Body of pancreas (tissue), 4 donors: ENCODE data around the gene GNAO1. TPM values are rescaled to one million over a fixed set of nuclear protein-coding genes. Genes with fewer than 3 reads are reported as not detected.

Experiments used
- ATAC-seq: fragments of 150-250 bp; one replicate; pipeline ENCODE4 v1.9.1; 2016
- DNase-seq, 4 donors: peaks; one replicate each; pipeline ENCODE4 v3.0.0-alpha.2; 2019
- H3K27ac ChIP-seq, 4 donors: fragments of 200-600 bp; sonication (generic); 1 replicate in 3 of 4; 2 replicates in 1 of 4; pipeline versions ENCODE4 v1.5.1 to v1.6.1; 2016 to 2019; ENCODE audit warnings: mild to moderate bottlenecking in 1 of 4, mixed read lengths in 1 of 4, moderate library complexity in 1 of 4
- H3K27me3 ChIP-seq, 2 donors: fragments of 200-600 bp; sonication (generic); one replicate each; pipeline ENCODE4 v1.6.0; 2016; ENCODE audit warnings: mild to moderate bottlenecking in 1 of 2
- H3K36me3 ChIP-seq, 2 donors: fragments of 200-600 bp; sonication (generic); replicated peaks in 1 of 2; 2 replicates each; pipeline ENCODE4 v1.5.1; 2016; ENCODE audit warnings: low read depth in 2 of 2; ENCODE audit not compliant: insufficient read depth in 1 of 2
- H3K4me1 ChIP-seq: fragments of 200-600 bp; sonication (generic); one replicate; pipeline ENCODE4 v1.6.0; 2016
- H3K4me3 ChIP-seq, 2 donors: fragments of 200-600 bp; sonication (generic); 1 replicate in 1 of 2; 2 replicates in 1 of 2; pipeline ENCODE4 v1.5.1; 2016 to 2019
- H3K9me3 ChIP-seq, 3 donors: fragments of 200-600 bp; sonication (generic); 1 replicate in 2 of 3; 2 replicates in 1 of 3; pipeline ENCODE4 v1.5.1; 2016
- POLR2A ChIP-seq, 3 donors: fragments of 450-650 bp; IDR thresholded peaks; one replicate each; pipeline ENCODE4 v1.6.1; 2016; ENCODE audit warnings: antibody characterized with exemption in 3 of 3, mild to moderate bottlenecking in 2 of 3
- WGBS, 2 donors: methylation state at CpG; one replicate each; pipeline ENCODE4 v1.1.5; 2017; 5-methylcytosine and 5-hydroxymethylcytosine counted together
- intact Hi-C: fragments of 100-400 bp; cut with DNase I; formaldehyde crosslinking; loops from one replicate; pipeline ENCODE4 v1.15.1; 2023
- total RNA-seq, 2 donors: library from RNA; depleted of rRNA; stranded (reverse); fragments of >200 nt; gene quantifications; one replicate each; pipeline ENCODE4 v1.1.0, GENCODE V29; 2016
- TF ChIP-seq, protein P1 (sequence below), 7 experiments: fragments of 450-650 bp in 4 of 7; fragments of 200-600 bp in 3 of 7; sonication (generic) in 3 of 7; IDR thresholded peaks; one replicate each; pipeline ENCODE4 v1.5.1; 2016 to 2019; ENCODE audit warnings: antibody characterized with exemption in 7 of 7

GNAO1 gene
- total RNA-seq, 2 donors from 2014 or later: 1.6 to 3.0 TPM

DNA sequence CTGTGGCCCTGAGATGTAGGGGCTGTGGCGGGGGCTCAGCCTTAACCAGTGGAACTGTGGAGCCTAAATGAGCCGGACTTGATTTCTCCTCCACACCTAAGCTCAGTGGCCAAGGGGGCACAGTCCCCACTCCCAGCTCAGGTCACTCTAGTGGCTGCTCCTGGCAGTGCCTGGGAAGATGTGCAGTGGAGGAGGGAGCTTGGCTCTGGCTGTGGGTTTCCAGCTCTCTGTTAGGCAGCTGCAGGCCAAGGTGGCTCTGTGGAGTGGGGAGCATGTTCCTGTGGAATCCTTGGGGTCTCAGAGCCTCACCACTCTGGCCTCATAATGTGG, 157.8 kb downstream of the GNAO1 start:
- DNase-seq: no peak
- no peaks in the 10 kb centered on the region for H3K27me3 ChIP-seq
- no peaks in the 10 kb centered on the region for H3K9me3 ChIP-seq
- H3K36me3 ChIP-seq: no peaks in the 10 kb centered on the region
- H3K4me1 ChIP-seq: no peaks in the 10 kb centered on the region
- 69 to 73% methylated on average over 2 of the region's 2 CpGs for WGBS, 2 donors
- ATAC-seq: no peak
- no peak overlapping the region for H3K27ac ChIP-seq
- intact Hi-C loops: no loop called here
- TF ChIP-seq POLR2A (IDR thresholded peaks at IDR 0.05): no peak
- TF ChIP-seq, protein P1, sequence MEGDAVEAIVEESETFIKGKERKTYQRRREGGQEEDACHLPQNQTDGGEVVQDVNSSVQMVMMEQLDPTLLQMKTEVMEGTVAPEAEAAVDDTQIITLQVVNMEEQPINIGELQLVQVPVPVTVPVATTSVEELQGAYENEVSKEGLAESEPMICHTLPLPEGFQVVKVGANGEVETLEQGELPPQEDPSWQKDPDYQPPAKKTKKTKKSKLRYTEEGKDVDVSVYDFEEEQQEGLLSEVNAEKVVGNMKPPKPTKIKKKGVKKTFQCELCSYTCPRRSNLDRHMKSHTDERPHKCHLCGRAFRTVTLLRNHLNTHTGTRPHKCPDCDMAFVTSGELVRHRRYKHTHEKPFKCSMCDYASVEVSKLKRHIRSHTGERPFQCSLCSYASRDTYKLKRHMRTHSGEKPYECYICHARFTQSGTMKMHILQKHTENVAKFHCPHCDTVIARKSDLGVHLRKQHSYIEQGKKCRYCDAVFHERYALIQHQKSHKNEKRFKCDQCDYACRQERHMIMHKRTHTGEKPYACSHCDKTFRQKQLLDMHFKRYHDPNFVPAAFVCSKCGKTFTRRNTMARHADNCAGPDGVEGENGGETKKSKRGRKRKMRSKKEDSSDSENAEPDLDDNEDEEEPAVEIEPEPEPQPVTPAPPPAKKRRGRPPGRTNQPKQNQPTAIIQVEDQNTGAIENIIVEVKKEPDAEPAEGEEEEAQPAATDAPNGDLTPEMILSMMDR (IDR thresholded peaks at IDR 0.05): no peak
- H3K4me3 ChIP-seq: no peak overlapping the region

DNA sequence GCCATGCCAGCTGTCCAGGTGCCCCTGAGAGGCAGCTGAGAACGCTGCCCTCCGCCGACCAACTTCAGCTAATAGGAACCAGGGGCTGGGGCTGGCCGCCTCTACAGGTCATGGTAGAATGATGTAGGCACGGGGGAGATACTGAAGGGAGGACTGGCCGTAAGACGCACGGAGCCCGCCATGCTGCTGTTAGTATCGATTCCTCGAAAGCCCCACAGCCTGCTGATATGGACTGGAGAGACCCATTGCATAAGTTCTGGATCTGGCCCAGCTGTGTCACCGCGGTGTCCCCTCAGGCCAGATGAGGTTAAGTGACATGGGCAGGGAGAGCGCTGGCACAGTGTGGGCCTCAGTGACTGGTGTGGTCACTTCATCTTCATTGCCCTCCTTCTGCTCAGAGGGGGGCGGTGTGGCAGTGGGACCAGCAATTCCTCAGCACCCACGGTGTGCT, 158.4 kb downstream of the GNAO1 start:
- ATAC-seq (no peak), DNase-seq (no peak)
- H3K4me1 ChIP-seq: no peaks in the 10 kb centered on the region
- intact Hi-C loops: no loop called here
- H3K4me3 ChIP-seq: no peak overlapping the region
- H3K9me3 ChIP-seq: no peaks in the 10 kb centered on the region
- WGBS, 2 donors: 79% methylated on average over 15 to 16 of the region's 16 CpGs
- TF ChIP-seq, protein P1 (IDR thresholded peaks at IDR 0.05): no peak
- TF ChIP-seq POLR2A (IDR thresholded peaks at IDR 0.05): no peak
- H3K36me3 ChIP-seq: no peaks in the 10 kb centered on the region
- H3K27me3 ChIP-seq: no peaks in the 10 kb centered on the region
- H3K27ac ChIP-seq: no peak overlapping the region

DNA sequence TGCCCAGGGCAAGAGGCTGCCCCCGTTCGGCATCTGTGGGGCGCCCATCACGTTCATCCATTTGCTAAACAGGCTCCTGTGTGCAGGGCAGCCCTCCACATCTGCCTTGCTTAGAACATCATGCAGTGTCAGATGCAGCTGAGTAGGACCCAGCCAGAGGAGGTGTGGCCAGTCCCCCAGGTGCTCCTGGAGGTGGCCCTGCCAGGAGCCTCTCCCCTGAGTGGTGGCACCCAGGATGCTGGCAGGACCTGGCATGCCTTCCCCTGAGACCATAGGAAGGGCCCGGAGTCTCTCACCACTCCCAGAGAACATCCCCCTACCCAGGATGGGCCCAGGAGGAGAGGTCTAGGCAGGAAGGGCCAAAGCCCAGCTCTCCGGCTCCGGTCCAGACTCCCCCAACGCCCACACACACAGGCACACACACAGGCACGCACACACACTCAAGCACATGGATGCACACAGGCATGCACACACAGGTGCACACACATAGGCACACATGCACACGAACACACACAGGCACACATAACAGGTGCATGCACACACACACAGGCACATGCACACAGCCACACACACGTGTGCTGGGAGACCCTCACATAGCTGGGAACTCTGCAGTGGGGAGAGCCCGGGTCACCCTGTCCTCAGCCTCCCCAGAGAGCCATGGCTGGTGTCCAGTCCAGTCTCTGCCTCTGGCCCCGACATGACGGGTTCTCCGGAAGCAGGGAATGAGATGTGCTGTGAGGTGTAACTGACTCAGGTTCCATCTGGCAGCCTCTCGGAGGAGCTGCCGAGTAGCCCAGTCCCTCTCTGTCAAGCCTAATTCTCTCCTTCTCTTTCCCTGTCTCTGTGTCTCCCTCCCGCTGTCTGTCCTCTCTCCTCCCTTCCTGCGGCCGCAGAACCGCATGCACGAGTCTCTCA, 159.5 kb downstream of the GNAO1 start:
- DNase-seq (no peak), ATAC-seq (no peak)
- H3K4me3 ChIP-seq: no peak overlapping the region
- TF ChIP-seq, protein P1 (IDR thresholded peaks at IDR 0.05): no peak
- TF ChIP-seq POLR2A (IDR thresholded peaks at IDR 0.05): no peak
- intact Hi-C loops: no loop called here
- no peaks in the 10 kb centered on the region for H3K9me3 ChIP-seq
- no peaks in the 10 kb centered on the region for H3K4me1 ChIP-seq
- H3K36me3 ChIP-seq: no peaks in the 10 kb centered on the region
- no peak overlapping the region for H3K27ac ChIP-seq
- WGBS, 2 donors: 68 to 71% methylated on average over 19 to 22 of the region's 22 CpGs
- no peaks in the 10 kb centered on the region for H3K27me3 ChIP-seq

DNA sequence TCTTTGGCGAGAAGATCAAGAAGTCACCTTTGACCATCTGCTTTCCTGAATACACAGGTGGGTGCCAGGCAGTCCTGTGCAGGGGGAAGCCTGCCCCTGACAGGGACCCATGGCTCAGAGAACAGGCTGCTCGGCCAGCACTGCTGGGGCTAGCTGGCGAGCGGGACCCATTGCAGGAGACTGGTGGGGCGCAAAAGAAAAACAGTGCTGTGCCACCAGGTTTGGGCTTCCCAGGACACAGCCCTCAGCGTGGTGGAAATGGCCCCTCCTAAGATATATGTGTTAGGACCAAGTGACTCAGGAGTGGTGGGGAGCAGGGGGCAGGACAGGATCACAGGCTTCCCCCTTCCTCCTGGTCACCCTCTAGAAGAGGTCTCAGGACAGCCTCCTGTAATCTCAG, 160.2 kb downstream of the GNAO1 start:
- TF ChIP-seq, protein P1 (IDR thresholded peaks at IDR 0.05): no peak
- no peak for TF ChIP-seq POLR2A (IDR thresholded peaks at IDR 0.05)
- Histone ChIP-seq H3K36me3 (no peaks in the 10 kb centered on the region), H3K4me3 (no peak overlapping the region), H3K9me3 (no peaks in the 10 kb centered on the region), H3K27ac (no peak overlapping the region), H3K4me1 (peaks cover 6% of the 10 kb centered on the region), H3K27me3 (no peaks in the 10 kb centered on the region)
- no peak for ATAC-seq
- intact Hi-C loops: no loop called here
- WGBS, 2 donors: 71 to 86% methylated on average over 6 of the region's 6 CpGs
- no peak for DNase-seq
